ENCODE measurements around the gene VARS2.

GRCh38 chr6:30947231-30947630, 33.2 kb downstream of the VARS2 start:
- TF ChIP-seq JUND (IDR thresholded peaks at IDR 0.05; ENCODE audit: borderline replicate concordance, low read depth, low read length), result no peak
- TF ChIP-seq JUND (tag; IDR thresholded peaks at IDR 0.05; ENCODE audit: borderline replicate concordance, low read depth, low read length), result no peak
- TF ChIP-seq BRF2 (IDR thresholded peaks at IDR 0.05; ENCODE audit: borderline replicate concordance, insufficient read depth, insufficient read length), result no peak
- TF ChIP-seq PATZ1 (CRISPR knock-in tag; IDR thresholded peaks at IDR 0.05; ENCODE audit: borderline replicate concordance), result no peak
- TF ChIP-seq NFIC (IDR thresholded peaks at IDR 0.05), result no peak
- TF ChIP-seq SMAD4 (CRISPR knock-in tag; conservative IDR thresholded peaks at IDR 0.05), result no peak

All from K562 (cell line).